Osteoblast (primary cell): ENCODE measurements around the gene PHLDB1. TPM values are rescaled to one million over a fixed set of nuclear protein-coding genes. Genes with fewer than 3 reads are reported as not detected.

Experiments
- DNase-seq: peaks from one replicate; pipeline ENCODE4 v3.0.0; 2011; ENCODE audit warnings: low spot score, mixed read lengths; ENCODE audit not compliant: insufficient read length; ENCODE audit errors: missing footprints
- H2AFZ ChIP-seq: 2 replicates; pipeline ENCODE4 v1.6.0; 2011; ENCODE audit warnings: mild to moderate bottlenecking, low read length
- H3K27ac ChIP-seq: 2 replicates; pipeline ENCODE4 v1.5.1; 2011; ENCODE audit warnings: mild to moderate bottlenecking, low read depth, low read length, moderate library complexity
- H3K27me3 ChIP-seq: 2 replicates; pipeline ENCODE4 v1.6.0; 2012; ENCODE audit warnings: mild to moderate bottlenecking, control low read depth, inconsistent platforms, low read length, moderate library complexity; ENCODE audit not compliant: insufficient read depth
- H3K36me3 ChIP-seq: 2 replicates; pipeline ENCODE4 v1.5.1; 2011; ENCODE audit warnings: mild to moderate bottlenecking, low read length, control low read depth, moderate library complexity; ENCODE audit not compliant: insufficient read depth
- H3K4me1 ChIP-seq: 2 replicates; pipeline ENCODE4 v1.5.1; 2011; ENCODE audit warnings: mild to moderate bottlenecking, low read length, control low read depth, moderate library complexity; ENCODE audit not compliant: insufficient read depth
- H3K4me2 ChIP-seq: 2 replicates; pipeline ENCODE4 v1.6.0; 2011; ENCODE audit warnings: mild to moderate bottlenecking, low read length; ENCODE audit not compliant: insufficient read depth
- H3K4me3 ChIP-seq: fragments of 200-600 bp; sonication (generic); 3 replicates; pipeline ENCODE4 v1.5.1; 2012; ENCODE audit warnings: mild to moderate bottlenecking, low read length, inconsistent platforms; ENCODE audit not compliant: insufficient read depth
- H3K79me2 ChIP-seq: 2 replicates; pipeline ENCODE4 v1.6.0; 2012; ENCODE audit warnings: mild to moderate bottlenecking, low read length, control low read depth, inconsistent platforms; ENCODE audit not compliant: insufficient read depth
- H3K9me3 ChIP-seq: 2 replicates; pipeline ENCODE4 v1.5.1; 2011; ENCODE audit warnings: low read depth, low read length, control low read depth
- H4K20me1 ChIP-seq: 2 replicates; pipeline ENCODE4 v1.6.0; 2012; ENCODE audit warnings: mild to moderate bottlenecking, low read length, control low read depth; ENCODE audit not compliant: insufficient read depth
- total RNA-seq: library from RNA; depleted of rRNA; stranded (reverse); fragments of >200 nt; gene quantifications from 2 replicates; pipeline ENCODE4 v1.2.3, GENCODE V29; 2012
- TF ChIP-seq, protein P1 (sequence below): IDR thresholded peaks from 2 replicates; pipeline ENCODE4 v1.5.1; 2011; ENCODE audit warnings: mild to moderate bottlenecking, low read depth, low read length, moderate library complexity; ENCODE audit errors: extremely low read depth

Gene PHLDB1
- total RNA-seq, 1 donor, result 96.3 TPM

DNA sequence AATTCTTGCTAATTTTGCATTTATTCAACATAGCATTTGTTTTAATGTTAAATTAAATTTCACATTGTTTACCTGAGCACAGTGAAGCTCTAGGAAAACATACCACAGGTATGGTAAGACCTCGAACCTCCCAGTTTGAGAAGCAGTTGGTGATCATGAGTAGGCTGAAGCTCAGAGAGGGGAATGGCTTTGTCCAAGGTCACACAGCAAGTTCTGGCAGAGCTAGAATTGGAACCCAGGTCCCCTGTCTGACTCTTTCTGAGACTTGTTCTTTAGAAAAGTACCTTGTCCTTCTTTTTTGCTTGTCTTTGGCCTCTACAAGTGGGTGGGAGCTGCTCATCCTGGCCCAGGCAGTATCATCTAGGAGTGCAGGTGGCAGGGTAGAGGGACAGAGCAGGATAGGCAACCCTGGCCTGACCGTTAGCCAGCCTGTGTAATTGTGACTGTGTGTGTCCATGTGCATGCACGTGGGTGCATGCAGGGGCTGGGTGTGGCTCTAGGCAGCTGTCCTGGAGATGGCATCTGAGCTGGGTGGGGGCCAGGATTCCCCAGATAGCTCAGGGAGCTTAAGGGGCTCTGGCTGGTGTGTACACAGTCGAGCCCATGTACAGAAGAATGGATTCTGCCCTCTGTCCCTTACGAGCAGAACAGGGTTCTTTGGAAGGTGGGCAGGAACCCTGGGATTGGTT is 21.6 kb downstream of the PHLDB1 start:
- Histone ChIP-seq H3K4me2 (no peak overlapping the region), H3K79me2 (peaks cover 67% of the 10 kb centered on the region), H3K9me3 (no peaks in the 10 kb centered on the region), H2AFZ (no peak overlapping the region), H3K27ac (peak overlapping the region; percentile 39), H3K27me3 (no peaks in the 10 kb centered on the region), H3K4me3 (no peak overlapping the region), H3K4me1 (peaks cover 15% of the 10 kb centered on the region), H3K36me3 (peaks cover 91% of the 10 kb centered on the region), H4K20me1 (peaks cover 34% of the 10 kb centered on the region)
- no peak for DNase-seq
- TF ChIP-seq, protein P1, sequence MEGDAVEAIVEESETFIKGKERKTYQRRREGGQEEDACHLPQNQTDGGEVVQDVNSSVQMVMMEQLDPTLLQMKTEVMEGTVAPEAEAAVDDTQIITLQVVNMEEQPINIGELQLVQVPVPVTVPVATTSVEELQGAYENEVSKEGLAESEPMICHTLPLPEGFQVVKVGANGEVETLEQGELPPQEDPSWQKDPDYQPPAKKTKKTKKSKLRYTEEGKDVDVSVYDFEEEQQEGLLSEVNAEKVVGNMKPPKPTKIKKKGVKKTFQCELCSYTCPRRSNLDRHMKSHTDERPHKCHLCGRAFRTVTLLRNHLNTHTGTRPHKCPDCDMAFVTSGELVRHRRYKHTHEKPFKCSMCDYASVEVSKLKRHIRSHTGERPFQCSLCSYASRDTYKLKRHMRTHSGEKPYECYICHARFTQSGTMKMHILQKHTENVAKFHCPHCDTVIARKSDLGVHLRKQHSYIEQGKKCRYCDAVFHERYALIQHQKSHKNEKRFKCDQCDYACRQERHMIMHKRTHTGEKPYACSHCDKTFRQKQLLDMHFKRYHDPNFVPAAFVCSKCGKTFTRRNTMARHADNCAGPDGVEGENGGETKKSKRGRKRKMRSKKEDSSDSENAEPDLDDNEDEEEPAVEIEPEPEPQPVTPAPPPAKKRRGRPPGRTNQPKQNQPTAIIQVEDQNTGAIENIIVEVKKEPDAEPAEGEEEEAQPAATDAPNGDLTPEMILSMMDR, result no peak

DNA sequence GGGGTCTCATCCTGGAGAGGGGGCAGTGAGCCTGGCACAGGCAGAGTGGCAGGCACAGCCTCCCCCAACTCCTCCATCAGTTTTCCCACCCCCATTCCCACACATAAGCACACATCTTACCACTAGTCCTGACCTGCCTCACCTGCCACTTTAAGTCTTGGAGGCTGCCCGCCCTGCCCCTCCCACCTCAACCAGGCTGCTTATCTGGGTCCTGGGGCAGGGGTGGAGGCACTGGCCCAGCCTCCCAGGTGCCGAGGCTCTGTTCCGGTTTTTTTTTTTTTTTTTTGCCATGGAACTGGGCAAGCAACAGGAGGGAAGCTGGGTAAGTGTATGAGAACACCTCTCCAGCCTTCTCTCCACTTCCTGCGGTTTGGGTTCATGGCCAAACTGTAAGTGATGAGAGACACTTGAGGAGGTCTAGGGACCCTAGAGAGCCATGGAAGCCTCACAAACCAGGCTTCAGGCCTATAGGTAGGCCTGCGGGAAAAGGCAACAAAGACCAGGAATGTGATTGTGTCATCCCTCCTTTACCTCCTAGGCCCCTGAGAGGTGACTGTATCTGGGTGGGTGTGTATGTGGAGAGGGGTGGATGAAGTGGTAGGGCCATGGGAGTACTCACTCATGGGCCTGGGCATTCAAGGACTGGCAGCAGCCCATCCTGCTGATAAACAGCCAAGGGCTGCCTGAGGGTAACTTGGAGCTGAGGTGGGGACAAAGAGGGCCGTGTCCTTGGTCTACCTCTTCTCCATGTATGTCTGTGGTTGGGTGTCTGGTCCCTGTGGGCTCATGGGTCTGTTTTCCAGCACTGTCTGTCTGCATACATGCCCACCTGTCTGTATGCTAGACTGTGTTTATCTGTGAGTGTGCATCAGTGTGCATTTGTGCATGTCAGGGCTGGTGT is 22.6 kb downstream of the PHLDB1 start:
- Histone ChIP-seq H3K4me1 (peaks cover 21% of the 10 kb centered on the region), H3K36me3 (peaks cover 83% of the 10 kb centered on the region), H3K79me2 (peaks cover 60% of the 10 kb centered on the region), H3K4me3 (no peak overlapping the region), H3K27ac (peak overlapping the region; percentile 2), H4K20me1 (peaks cover 32% of the 10 kb centered on the region), H3K9me3 (no peaks in the 10 kb centered on the region), H2AFZ (no peak overlapping the region), H3K4me2 (no peak overlapping the region), H3K27me3 (no peaks in the 10 kb centered on the region)
- DNase-seq, result peak; percentile 84
- TF ChIP-seq, protein P1, result no peak

DNA sequence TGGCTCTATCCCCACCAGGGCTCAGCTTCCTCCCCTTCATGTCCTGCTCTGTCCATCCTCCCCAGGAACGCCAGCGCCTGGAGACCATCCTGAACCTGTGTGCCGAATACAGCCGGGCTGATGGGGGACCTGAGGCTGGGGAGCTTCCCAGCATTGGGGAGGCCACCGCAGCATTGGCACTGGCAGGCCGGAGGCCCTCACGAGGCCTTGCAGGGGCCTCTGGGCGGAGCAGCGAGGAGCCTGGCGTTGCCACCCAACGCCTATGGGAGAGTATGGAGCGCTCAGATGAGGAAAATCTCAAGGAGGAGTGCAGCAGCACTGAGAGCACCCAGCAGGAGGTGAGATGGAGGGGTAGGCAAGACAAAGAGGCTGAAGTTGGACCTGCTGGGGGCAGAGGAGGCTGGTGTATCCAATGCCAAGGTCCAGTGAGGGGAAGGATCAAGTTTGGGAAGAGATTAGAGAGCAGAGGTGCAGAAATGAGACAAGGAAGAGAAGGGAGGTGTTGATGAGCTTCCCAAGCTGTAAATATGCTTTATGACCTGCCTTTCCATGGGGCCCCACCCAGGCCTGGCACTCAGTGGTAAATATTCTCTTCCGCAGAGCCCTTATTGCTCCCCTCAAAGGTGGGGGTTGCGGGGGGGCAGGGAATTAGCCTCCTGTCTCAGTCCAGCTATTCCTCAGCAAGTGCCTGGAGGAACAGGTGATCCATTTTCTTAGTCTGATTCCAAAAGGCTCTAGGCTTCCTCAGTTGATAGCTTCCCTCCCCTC is 23.9 kb downstream of the PHLDB1 start:
- DNase-seq, result no peak
- H3K4me2 ChIP-seq, result no peak overlapping the region
- TF ChIP-seq, protein P1, result no peak
- peaks cover 29% of the 10 kb centered on the region for H3K4me1 ChIP-seq
- no peaks in the 10 kb centered on the region for H3K27me3 ChIP-seq
- H3K36me3 ChIP-seq, result peaks cover 84% of the 10 kb centered on the region
- H3K4me3 ChIP-seq, result no peak overlapping the region
- no peak overlapping the region for H2AFZ ChIP-seq
- no peaks in the 10 kb centered on the region for H3K9me3 ChIP-seq
- H3K79me2 ChIP-seq, result peaks cover 49% of the 10 kb centered on the region
- H3K27ac ChIP-seq, result no peak overlapping the region
- peaks cover 28% of the 10 kb centered on the region for H4K20me1 ChIP-seq
